Activated naive CD4-positive, alpha-beta T cell treated with anti-CD3 and anti-CD28 coated beads, Interleukin-2, amount 50 U/mL, for 72 hours (primary cell): ENCODE measurements around the gene GOLGA1. TPM values are rescaled to one million over a fixed set of nuclear protein-coding genes. Genes with fewer than 3 reads are reported as not detected.
"Not testable (repeated sequence)": the region's sequence is repeated elsewhere in the genome, so short reads cannot be mapped to it uniquely, and the experiment has no call there.

Source experiments
- ATAC-seq, 2 donors: fragments of 150-1000 bp; cut with Tn5 transposase; 2 replicates each; pipeline ENCODE4 v1.10.0; 2021; ENCODE audit warnings: mild to moderate bottlenecking in 2 of 2, moderate library complexity in 2 of 2
- DNase-seq, 2 donors: peaks; one replicate each; pipeline ENCODE4 v3.0.0; 2021 to 2022; ENCODE audit warnings: low spot score in 2 of 2
- H3K27ac Mint-ChIP-seq, 2 donors: one replicate each; pipeline ENCODE4 v1.8.0; 2022; ENCODE audit warnings: mild to moderate bottlenecking in 2 of 2, mixed read lengths in 2 of 2
- H3K36me3 Mint-ChIP-seq, 2 donors: one replicate each; pipeline ENCODE4 v1.8.0; 2022; ENCODE audit warnings: mixed read lengths in 2 of 2
- H3K9me3 Mint-ChIP-seq, 2 donors: one replicate each; pipeline ENCODE4 v1.8.0; 2022; ENCODE audit warnings: mixed read lengths in 2 of 2
- total RNA-seq, 2 donors: library from RNA; stranded (reverse); gene quantifications; one replicate each; pipeline ENCODE4 v1.2.3, GENCODE V29; 2022

Gene GOLGA1
- total RNA-seq, 2 donors from 2014 or later, result 22.5 to 22.7 TPM

GRCh38 chr9:124839612-124840299 lies 101.1 kb downstream of the GOLGA1 start:
- Mint-ChIP-seq H3K9me3 (no peaks in the 10 kb centered on the region), H3K36me3 (no peaks in the 10 kb centered on the region), H3K27ac (no peak overlapping the region)
- ATAC-seq (peak in 1 of 2 donors; percentile 37), DNase-seq (no peak)

DNA sequence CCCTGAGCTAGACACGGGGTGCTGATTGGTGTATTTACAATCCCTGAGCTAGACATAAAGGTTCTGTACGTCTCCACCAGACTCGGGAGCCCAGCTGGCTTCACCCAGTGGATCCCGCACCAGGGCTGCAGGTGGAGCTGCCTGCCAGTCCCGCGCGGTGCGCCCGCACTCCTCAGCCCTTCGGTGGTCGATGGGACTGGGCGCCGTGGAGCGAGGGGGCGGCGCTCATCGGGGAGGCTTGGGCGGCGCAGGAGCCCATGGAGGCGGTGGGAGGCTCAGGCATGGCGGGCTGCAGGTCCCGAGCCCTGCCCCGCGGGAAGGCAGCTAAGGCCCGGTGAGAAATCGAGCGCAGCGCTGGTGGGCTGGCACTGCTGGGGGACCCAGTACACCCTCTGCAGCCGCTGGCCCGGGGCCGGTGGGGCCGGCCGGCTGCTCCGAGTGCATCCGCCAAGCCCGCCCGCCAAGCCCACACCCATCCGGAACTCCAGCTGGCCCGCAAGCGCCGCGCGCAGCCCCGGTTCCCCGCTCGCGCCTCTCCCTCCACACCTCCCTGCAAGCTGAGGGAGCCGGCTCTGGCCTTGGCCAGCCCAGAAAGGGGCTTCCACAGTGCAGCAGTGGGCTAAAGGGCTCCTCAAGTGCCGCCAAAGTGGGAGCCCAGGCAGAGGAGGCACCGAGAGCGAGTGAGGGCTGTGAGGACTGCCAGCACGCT lies 102.2 kb downstream of the GOLGA1 start:
- ATAC-seq, H3K27ac Mint-ChIP-seq, H3K36me3 Mint-ChIP-seq: not testable (repeated sequence)

DNA sequence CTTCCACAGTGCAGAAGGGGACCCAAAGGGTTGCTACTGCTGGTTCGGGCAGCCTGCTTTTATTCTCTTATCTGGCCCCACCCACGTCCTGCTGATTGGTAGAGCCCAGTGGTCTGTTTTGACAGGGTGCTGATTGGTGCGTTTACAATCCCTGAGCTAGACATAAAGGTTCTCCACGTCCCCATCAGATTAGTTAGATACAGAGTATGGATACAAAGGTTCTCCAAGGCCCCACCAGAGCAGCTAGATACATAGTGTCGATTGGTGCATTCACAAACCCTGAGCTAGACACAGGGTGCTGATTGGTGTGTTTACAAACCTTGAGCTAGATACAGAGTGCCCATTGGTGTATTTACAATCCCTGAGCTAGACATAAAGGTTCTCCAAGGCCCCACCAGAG lies 102.8 kb downstream of the GOLGA1 start:
- DNase-seq, H3K36me3 Mint-ChIP-seq, H3K9me3 Mint-ChIP-seq, H3K27ac Mint-ChIP-seq, ATAC-seq: not testable (repeated sequence)

More for the DNA sequence above, 102.2 kb downstream of the GOLGA1 start:
- H3K9me3 Mint-ChIP-seq, DNase-seq: not testable (repeated sequence)

DNA sequence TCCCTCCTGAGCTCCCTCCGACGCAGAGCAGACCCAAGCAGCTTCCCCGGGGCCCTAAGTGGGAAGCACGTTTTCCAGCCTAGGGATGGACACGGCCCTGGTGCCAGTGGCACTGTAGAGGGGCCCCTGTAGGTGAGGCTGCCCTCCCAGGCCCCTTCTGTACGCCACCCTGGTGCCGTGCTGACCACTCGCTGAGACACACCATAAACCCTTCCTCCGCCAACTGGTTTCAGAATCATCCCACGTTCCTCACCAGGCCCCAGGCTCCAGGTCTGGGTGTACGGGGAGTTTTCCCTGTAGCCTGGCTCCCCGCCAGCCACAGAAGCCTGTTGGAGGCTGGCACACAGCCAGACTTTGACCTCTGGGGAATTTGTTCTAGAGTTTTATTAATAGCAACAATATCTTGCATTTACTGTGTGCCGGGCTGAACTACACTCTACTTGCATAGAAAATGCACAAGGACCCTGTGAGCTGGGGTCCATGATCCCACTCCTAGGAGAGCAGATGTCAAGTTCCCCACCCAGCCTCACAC lies 105.8 kb downstream of the GOLGA1 start:
- no peaks in the 10 kb centered on the region for H3K9me3 Mint-ChIP-seq
- DNase-seq (no peak), ATAC-seq (no peak)
- H3K36me3 Mint-ChIP-seq, result no peaks in the 10 kb centered on the region
- no peak overlapping the region for H3K27ac Mint-ChIP-seq

DNA sequence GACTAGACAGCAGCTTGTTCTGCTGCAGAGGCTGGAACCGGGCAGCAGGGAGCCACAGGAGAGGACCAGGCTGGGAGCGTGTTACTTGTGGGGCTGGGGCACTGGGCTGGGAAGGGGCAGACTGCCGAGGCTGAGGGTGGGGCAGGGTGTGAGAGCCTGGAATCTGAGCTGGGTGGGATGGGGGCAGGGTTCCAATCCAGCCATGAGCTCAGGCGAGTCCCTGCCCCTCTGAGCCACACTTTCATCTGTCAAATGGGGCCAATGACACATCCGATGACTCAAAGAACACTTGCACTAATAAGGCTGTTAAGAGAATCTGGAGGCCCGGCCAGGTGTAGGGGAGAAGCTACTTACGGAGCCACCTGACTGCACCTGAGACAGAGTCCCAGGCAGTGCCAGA lies 106.3 kb downstream of the GOLGA1 start:
- no peaks in the 10 kb centered on the region for H3K9me3 Mint-ChIP-seq
- ATAC-seq (peak; percentile 29 to 55), DNase-seq (no peak)
- no peaks in the 10 kb centered on the region for H3K36me3 Mint-ChIP-seq
- H3K27ac Mint-ChIP-seq, result peak overlapping the region in 1 of 2 donors; percentile 58

DNA sequence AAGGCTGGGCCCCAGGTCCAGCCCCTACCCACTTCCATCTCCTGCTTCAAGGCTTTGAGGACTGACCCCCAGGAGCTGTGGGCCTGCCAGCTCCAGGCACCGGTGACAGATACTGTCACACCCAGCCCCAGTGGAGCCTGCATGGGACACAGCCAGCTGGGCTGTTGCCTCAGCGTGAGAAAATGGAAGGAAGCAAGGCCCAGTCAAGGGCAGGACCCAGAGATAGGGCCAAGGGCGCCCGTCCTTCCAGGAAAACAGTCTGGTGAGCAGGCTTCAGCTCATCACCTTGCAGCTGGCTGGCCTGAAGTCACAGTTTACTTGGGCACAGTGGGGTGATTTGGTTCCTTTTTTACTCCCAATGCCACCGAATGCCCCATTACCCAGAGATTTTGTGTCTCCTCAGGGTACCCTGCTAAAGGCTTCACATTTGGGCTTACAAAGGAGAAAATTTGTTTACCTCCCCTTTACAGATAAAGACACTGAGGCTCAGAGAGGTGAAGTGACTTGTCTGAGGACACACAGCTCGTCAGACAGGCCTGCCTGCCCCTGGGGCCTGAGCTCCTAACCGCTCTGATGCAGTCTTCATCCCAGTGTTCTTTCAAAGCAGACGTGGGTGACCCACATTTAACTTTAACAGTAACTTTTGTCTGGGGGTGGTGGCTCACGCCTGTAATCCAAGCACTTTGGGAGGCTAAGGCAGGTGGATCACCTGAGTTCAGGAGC lies 109.1 kb downstream of the GOLGA1 start:
- Mint-ChIP-seq H3K9me3 (no peaks in the 10 kb centered on the region), H3K27ac (no peak overlapping the region), H3K36me3 (no peaks in the 10 kb centered on the region)
- ATAC-seq (no peak), DNase-seq (no peak)

GRCh38 chr9:124830593-124830992 lies 110.3 kb downstream of the GOLGA1 start:
- ATAC-seq (no peak), DNase-seq (no peak)
- Mint-ChIP-seq H3K27ac (no peak overlapping the region), H3K9me3 (no peaks in the 10 kb centered on the region), H3K36me3 (no peaks in the 10 kb centered on the region)

DNA sequence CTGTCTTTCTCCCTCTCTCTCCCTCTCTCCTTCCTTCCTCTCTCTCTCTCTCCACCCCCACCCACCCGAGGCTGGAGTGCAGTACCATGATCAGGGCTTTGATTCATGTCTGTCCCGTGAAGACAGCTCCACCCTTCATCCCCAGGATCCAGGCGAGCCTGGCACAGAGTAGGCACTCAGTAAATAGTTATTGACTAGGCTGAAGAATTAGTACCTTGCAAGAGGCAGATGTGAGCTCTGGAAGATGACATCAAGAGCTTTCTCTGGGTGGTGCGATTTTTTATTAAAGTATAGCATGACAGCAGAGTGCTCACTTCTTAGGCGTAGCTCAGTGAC lies 111.6 kb downstream of the GOLGA1 start:
- no peak for DNase-seq
- no peaks in the 10 kb centered on the region for H3K36me3 Mint-ChIP-seq
- H3K9me3 Mint-ChIP-seq, result no peaks in the 10 kb centered on the region
- ATAC-seq, result no peak
- H3K27ac Mint-ChIP-seq, result no peak overlapping the region

DNA sequence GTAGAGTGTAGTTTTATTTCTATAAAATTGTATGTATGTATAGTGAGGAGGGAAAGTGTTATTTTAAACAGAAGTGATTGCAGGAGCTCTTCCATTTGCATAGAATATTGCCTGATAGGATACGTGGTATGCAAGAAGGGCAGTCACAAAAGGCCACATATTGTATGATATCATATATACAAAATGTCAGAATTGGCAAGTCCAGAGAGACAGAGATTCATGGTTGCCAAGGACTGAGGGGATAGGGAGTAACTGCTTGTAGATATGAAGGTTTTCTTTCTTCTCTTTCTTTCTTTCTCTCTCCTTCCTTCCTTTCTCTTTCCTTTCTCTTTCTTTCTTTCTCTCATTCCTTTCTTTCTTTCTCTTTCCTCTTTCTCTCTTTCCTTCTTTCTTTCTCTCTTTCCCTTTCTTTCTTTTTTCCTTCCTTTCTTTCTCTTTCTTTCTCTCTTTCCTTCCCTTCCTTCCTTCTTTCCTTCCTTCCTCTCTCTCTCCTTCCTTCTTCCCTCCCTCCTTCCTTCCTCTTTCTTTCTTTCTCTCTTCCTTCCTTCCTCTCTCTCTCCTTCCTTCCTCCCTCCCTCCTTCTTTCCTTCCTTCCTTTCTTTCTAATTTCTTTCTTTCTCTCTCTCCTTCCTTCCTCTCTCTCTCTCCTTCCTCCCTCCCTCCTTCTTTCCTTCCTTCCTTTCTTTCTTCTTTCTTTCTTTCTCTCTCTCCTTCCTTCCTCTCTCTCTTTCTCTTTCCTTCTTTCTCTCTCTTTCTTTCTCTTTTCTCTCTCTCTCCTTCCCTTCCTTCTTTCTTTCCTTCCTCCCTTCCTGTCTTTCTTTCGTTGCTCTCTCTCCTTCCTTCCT lies 112.2 kb downstream of the GOLGA1 start:
- no peaks in the 10 kb centered on the region for H3K36me3 Mint-ChIP-seq
- H3K9me3 Mint-ChIP-seq, result no peaks in the 10 kb centered on the region
- DNase-seq (no peak), ATAC-seq (no peak)
- peak overlapping the region in 1 of 2 donors; percentile 65 for H3K27ac Mint-ChIP-seq

Other genes with a start within 250 kb of the GOLGA1 start
- gene NR6A1, start 169.8 kb downstream of the GOLGA1 start, total RNA-seq, result under 1 TPM; 0.58 to 0.84 TPM
- gene OLFML2A, start 163.9 kb downstream of the GOLGA1 start, total RNA-seq, result not detected
- gene WDR38, start 87.6 kb downstream of the GOLGA1 start, total RNA-seq, result not detected
- 1,000 to 10,000 TPM; 1,912 to 2,066 TPM for gene RPL35, start 79.1 kb downstream of the GOLGA1 start, total RNA-seq
- 10 to 100 TPM; 86.2 to 86.5 TPM for gene ARPC5L, start 79.0 kb downstream of the GOLGA1 start, total RNA-seq
- 10 to 100 TPM; 17.9 to 18.0 TPM for gene SCAI, start 202.4 kb upstream of the GOLGA1 start, total RNA-seq
- gene PPP6C, start 248.7 kb upstream of the GOLGA1 start, total RNA-seq, result 10 to 100 TPM; 36.6 to 41.7 TPM